H9 (cell line): ENCODE measurements around the gene STARD7. TPM values are rescaled to one million over a fixed set of nuclear protein-coding genes. Genes with fewer than 3 reads are reported as not detected.

ENCODE experiments used
- DNase-seq: peaks from one replicate; pipeline ENCODE4 v3.0.0-alpha.2; 2017
- H2AFZ ChIP-seq: one replicate; pipeline ENCODE4 v1.6.1; 2013; ENCODE audit warnings: mild to moderate bottlenecking, low read length, control low read depth, moderate library complexity
- H2AK5ac ChIP-seq: 2 replicates; pipeline ENCODE4 v1.6.1; 2013; ENCODE audit warnings: low read length, control low read depth, mixed read lengths; ENCODE audit not compliant: insufficient read length
- H2BK120ac ChIP-seq: one replicate; pipeline ENCODE4 v1.6.1; 2013; ENCODE audit warnings: low read depth, mild to moderate bottlenecking, low read length, control low read depth, inconsistent platforms; ENCODE audit not compliant: poor library complexity, severe bottlenecking
- H2BK12ac ChIP-seq: 2 replicates; pipeline ENCODE4 v1.6.1; 2013; ENCODE audit warnings: low read length, control low read depth, mixed read lengths, low read depth; ENCODE audit not compliant: insufficient read length
- H2BK15ac ChIP-seq: 2 replicates; pipeline ENCODE4 v1.6.1; 2013; ENCODE audit warnings: low read depth, low read length, control low read depth
- H2BK20ac ChIP-seq: one replicate; pipeline ENCODE4 v1.6.1; 2013; ENCODE audit warnings: low read depth, mild to moderate bottlenecking, low read length, control low read depth, inconsistent platforms; ENCODE audit not compliant: poor library complexity, severe bottlenecking
- H2BK5ac ChIP-seq: 2 replicates; pipeline ENCODE4 v1.6.1; 2013; ENCODE audit warnings: low read length, control low read depth, mixed read lengths; ENCODE audit not compliant: insufficient read length
- H3K14ac ChIP-seq: 2 replicates; pipeline ENCODE4 v1.6.1; 2013; ENCODE audit warnings: low read length, control low read depth; ENCODE audit not compliant: insufficient read depth
- H3K18ac ChIP-seq: 2 replicates; pipeline ENCODE4 v1.6.1; 2013; ENCODE audit warnings: low read depth, mild to moderate bottlenecking, mixed read lengths, low read length, control low read depth; ENCODE audit not compliant: insufficient read length
- H3K23ac ChIP-seq: 2 replicates; pipeline ENCODE4 v1.6.1; 2013; ENCODE audit warnings: low read length, control low read depth, mixed read lengths, low read depth; ENCODE audit not compliant: insufficient read length
- H3K23me2 ChIP-seq: 2 replicates; pipeline ENCODE4 v1.6.1; 2013; ENCODE audit warnings: low read depth, mild to moderate bottlenecking, mixed read lengths, low read length, control low read depth; ENCODE audit not compliant: insufficient read length, poor library complexity, severe bottlenecking
- H3K27ac ChIP-seq: 2 replicates; pipeline ENCODE4 v1.5.1; 2013; ENCODE audit warnings: low read length, control low read depth, mixed read lengths, low read depth; ENCODE audit not compliant: insufficient read length
- H3K27me3 ChIP-seq: 2 replicates; pipeline ENCODE4 v1.6.1; 2013; ENCODE audit warnings: low read length, control low read depth, inconsistent platforms; ENCODE audit not compliant: insufficient read depth
- H3K4ac ChIP-seq: 2 replicates; pipeline ENCODE4 v1.6.1; 2013; ENCODE audit warnings: low read depth, mild to moderate bottlenecking, control low read depth, inconsistent platforms, low read length, moderate library complexity
- H3K4me1 ChIP-seq: 2 replicates; pipeline ENCODE4 v1.6.1; 2013; ENCODE audit warnings: low read length, control low read depth, inconsistent platforms; ENCODE audit not compliant: insufficient read depth
- H3K4me2 ChIP-seq: 2 replicates; pipeline ENCODE4 v1.6.1; 2013; ENCODE audit warnings: low read length, control low read depth, mixed read lengths; ENCODE audit not compliant: insufficient read length, insufficient read depth
- H3K56ac ChIP-seq: 2 replicates; pipeline ENCODE4 v1.6.1; 2013; ENCODE audit warnings: low read depth, mild to moderate bottlenecking, mixed read lengths, low read length, control low read depth; ENCODE audit not compliant: insufficient read length
- H3K79me1 ChIP-seq: 2 replicates; pipeline ENCODE4 v1.6.1; 2013; ENCODE audit warnings: low read depth, mild to moderate bottlenecking, moderate library complexity, low read length, control low read depth, inconsistent platforms; ENCODE audit not compliant: insufficient read depth, poor library complexity, severe bottlenecking
- H3K79me2 ChIP-seq: 2 replicates; pipeline ENCODE4 v1.6.1; 2013; ENCODE audit warnings: low read length, control low read depth, inconsistent platforms; ENCODE audit not compliant: insufficient read depth
- H3K9ac ChIP-seq: 2 replicates; pipeline ENCODE4 v1.6.1; 2013; ENCODE audit warnings: low read length, control low read depth, mixed read lengths; ENCODE audit not compliant: insufficient read length; ENCODE audit errors: extremely low read depth
- H3K9me3 ChIP-seq: one replicate; pipeline ENCODE4 v1.6.1; 2013; ENCODE audit warnings: low read depth, low read length, inconsistent platforms; ENCODE audit not compliant: control insufficient read depth
- H3T11ph ChIP-seq: one replicate; pipeline ENCODE4 v1.6.1; 2013; ENCODE audit warnings: mild to moderate bottlenecking, low read length, control low read depth, inconsistent platforms
- H4K20me1 ChIP-seq: one replicate; pipeline ENCODE4 v1.6.1; 2013; ENCODE audit not compliant: control insufficient read depth, insufficient read length, insufficient read depth
- H4K5ac ChIP-seq: 2 replicates; pipeline ENCODE4 v1.6.1; 2013; ENCODE audit warnings: low read depth, mild to moderate bottlenecking, mixed read lengths, low read length, control low read depth; ENCODE audit not compliant: insufficient read length
- H4K8ac ChIP-seq: replicated peaks from 2 replicates; pipeline ENCODE4 v1.6.1; 2013; ENCODE audit warnings: low read length, control low read depth, mixed read lengths, low read depth; ENCODE audit not compliant: insufficient read length
- H4K91ac ChIP-seq: 2 replicates; pipeline ENCODE4 v1.6.1; 2013; ENCODE audit warnings: low read depth, mild to moderate bottlenecking, moderate library complexity, mixed read lengths, low read length, control low read depth; ENCODE audit not compliant: insufficient read length
- H3K27ac Mint-ChIP-seq, 3 experiments: 2 replicates in 2 of 3; 3 replicates in 1 of 3; pipeline ENCODE4 v1.8.0; 2020 to 2021; ENCODE audit warnings: mixed read lengths in 3 of 3, mild to moderate bottlenecking in 1 of 3, moderate library complexity in 1 of 3
- H3K27me3 Mint-ChIP-seq: 2 replicates; pipeline ENCODE4 v1.8.0; 2021; ENCODE audit warnings: low read depth, mild to moderate bottlenecking, moderate library complexity, mixed read lengths
- H3K36me3 Mint-ChIP-seq, 3 experiments: 2 replicates in 2 of 3; 3 replicates in 1 of 3; pipeline ENCODE4 v1.8.0; 2020 to 2021; ENCODE audit warnings: low read depth in 3 of 3, mixed read lengths in 3 of 3; ENCODE audit not compliant: insufficient read depth in 1 of 3
- H3K4me1 Mint-ChIP-seq, 2 experiments: 2 replicates each; pipeline ENCODE4 v1.8.0; 2020; ENCODE audit warnings: mixed read lengths in 2 of 2
- H3K4me3 Mint-ChIP-seq, 2 experiments: 2 replicates in 1 of 2; 3 replicates in 1 of 2; pipeline ENCODE4 v1.8.0; 2020 to 2021; ENCODE audit warnings: mild to moderate bottlenecking in 2 of 2, mixed read lengths in 2 of 2, moderate library complexity in 1 of 2
- H3K9me3 Mint-ChIP-seq, 2 experiments: 2 replicates in 1 of 2; 3 replicates in 1 of 2; pipeline ENCODE4 v1.8.0; 2020; ENCODE audit warnings: mild to moderate bottlenecking in 2 of 2, mixed read lengths in 2 of 2, moderate library complexity in 1 of 2
- WGBS: extraction: QIAGEN DNeasy Blood & Tissue Kit; methylation state at CpG from one replicate; pipeline ENCODE4 v1.1.7; 2013; ENCODE audit warnings: missing lambda C conversion rate, low lambda C conversion rate, mixed read lengths; ENCODE audit not compliant: insufficient read length; ENCODE audit errors: extremely low coverage; 5-methylcytosine and 5-hydroxymethylcytosine counted together
- total RNA-seq: library from RNA; stranded (reverse); gene quantifications from 2 replicates; pipeline ENCODE4 v1.2.1, GENCODE V29; 2021
- TF ChIP-seq, protein P1 (sequence below): fragments of 200-600 bp; sonication (generic); conservative IDR thresholded peaks from 3 replicates; pipeline ENCODE4 v1.8.0; 2021; ENCODE audit warnings: antibody characterized with exemption, mild to moderate bottlenecking

Gene STARD7
- total RNA-seq, 1 experiment from 2014 or later = 212 TPM

GRCh38 chr2:96204836-96205624 is 3.6 kb downstream of the STARD7 start:
- H3K27ac Mint-ChIP-seq = 0 out of 7 replicates have a peak overlapping the region, but pooled peaks of 1 of the 3 experiments have one; percentile 26

More at GRCh38 chr2:96204836-96205624, 3.6 kb downstream of the STARD7 start:
- peaks cover 6% of the 10 kb centered on the region; the same call in 1 of the 2 replicates for H3K4me1 ChIP-seq
- H3K4me3 Mint-ChIP-seq = peak overlapping the region; percentile 29 to 77
- no peaks in the 10 kb centered on the region for H3K27me3 ChIP-seq
- no peak overlapping the region for H4K8ac ChIP-seq
- H4K5ac ChIP-seq = no peak overlapping the region
- H3T11ph ChIP-seq = no peak overlapping the region
- peaks cover 0 to 3% of the 10 kb centered on the region in 2 experiments; a peak in 2 of 5 replicates for H3K9me3 Mint-ChIP-seq
- peak overlapping the region; percentile 44 for H3K4me2 ChIP-seq
- H3K14ac ChIP-seq = no peak overlapping the region
- no peak overlapping the region for H2AK5ac ChIP-seq
- H2BK120ac ChIP-seq = no peak overlapping the region
- H3K4ac ChIP-seq = no peak overlapping the region
- no peaks in the 10 kb centered on the region for H3K9me3 ChIP-seq
- no peak overlapping the region for H3K27ac ChIP-seq
- H3K36me3 Mint-ChIP-seq = peaks cover 9 to 17% (median 15%) of the 10 kb centered on the region in 3 experiments; a peak in 6 of 7 replicates
- H2BK5ac ChIP-seq = no peak overlapping the region
- no peak overlapping the region for H2BK15ac ChIP-seq
- H2AFZ ChIP-seq = no peak overlapping the region
- peaks cover 64% of the 10 kb centered on the region for H3K79me2 ChIP-seq
- no peak overlapping the region for H3K18ac ChIP-seq
- H4K20me1 ChIP-seq = no peaks in the 10 kb centered on the region
- no peak overlapping the region for H2BK12ac ChIP-seq
- H3K56ac ChIP-seq = no peak overlapping the region
- peak overlapping the region; percentile 35 for H3K9ac ChIP-seq
- DNase-seq = no peak
- WGBS = no CpG with 5 or more reads among the region's 6 CpGs
- peaks cover 54% of the 10 kb centered on the region in 2 experiments for H3K4me1 Mint-ChIP-seq
- peaks cover 4% of the 10 kb centered on the region for H3K79me1 ChIP-seq
- no peak overlapping the region for H2BK20ac ChIP-seq
- no peaks in the 10 kb centered on the region for H3K27me3 Mint-ChIP-seq
- peaks cover 10% of the 10 kb centered on the region for H3K23me2 ChIP-seq
- no peak overlapping the region for H3K23ac ChIP-seq
- no peak overlapping the region for H4K91ac ChIP-seq
- TF ChIP-seq, protein P1, sequence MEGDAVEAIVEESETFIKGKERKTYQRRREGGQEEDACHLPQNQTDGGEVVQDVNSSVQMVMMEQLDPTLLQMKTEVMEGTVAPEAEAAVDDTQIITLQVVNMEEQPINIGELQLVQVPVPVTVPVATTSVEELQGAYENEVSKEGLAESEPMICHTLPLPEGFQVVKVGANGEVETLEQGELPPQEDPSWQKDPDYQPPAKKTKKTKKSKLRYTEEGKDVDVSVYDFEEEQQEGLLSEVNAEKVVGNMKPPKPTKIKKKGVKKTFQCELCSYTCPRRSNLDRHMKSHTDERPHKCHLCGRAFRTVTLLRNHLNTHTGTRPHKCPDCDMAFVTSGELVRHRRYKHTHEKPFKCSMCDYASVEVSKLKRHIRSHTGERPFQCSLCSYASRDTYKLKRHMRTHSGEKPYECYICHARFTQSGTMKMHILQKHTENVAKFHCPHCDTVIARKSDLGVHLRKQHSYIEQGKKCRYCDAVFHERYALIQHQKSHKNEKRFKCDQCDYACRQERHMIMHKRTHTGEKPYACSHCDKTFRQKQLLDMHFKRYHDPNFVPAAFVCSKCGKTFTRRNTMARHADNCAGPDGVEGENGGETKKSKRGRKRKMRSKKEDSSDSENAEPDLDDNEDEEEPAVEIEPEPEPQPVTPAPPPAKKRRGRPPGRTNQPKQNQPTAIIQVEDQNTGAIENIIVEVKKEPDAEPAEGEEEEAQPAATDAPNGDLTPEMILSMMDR = no peak
